Measurements from ENCODE around the gene CAMTA1.

Gene CAMTA1

GRCh38 chr1:7749126-7749525, 963.9 kb downstream of the CAMTA1 start:
- DNase-seq = no peak

- DNase-seq = no peak
Measured at GRCh38 chr1:7751174-7751573, 965.9 kb downstream of the CAMTA1 start.

- DNase-seq = peak; percentile 38
Measured at GRCh38 chr1:7752512-7753417, 967.5 kb downstream of the CAMTA1 start.

- no peak for DNase-seq
Measured at GRCh38 chr1:7753641-7754040, 968.4 kb downstream of the CAMTA1 start.

- DNase-seq = no peak
Measured at GRCh38 chr1:7754234-7754633, 969.0 kb downstream of the CAMTA1 start.

GRCh38 chr1:7755448-7755847, 970.2 kb downstream of the CAMTA1 start:
- DNase-seq = no peak

- DNase-seq = no peak
Measured at GRCh38 chr1:7760245-7760644, 975.0 kb downstream of the CAMTA1 start.

GRCh38 chr1:7761103-7761502, 975.8 kb downstream of the CAMTA1 start:
- DNase-seq = no peak

GRCh38 chr1:7767176-7767575, 981.9 kb downstream of the CAMTA1 start:
- no peak for DNase-seq

- DNase-seq = no peak
Measured at GRCh38 chr1:7768583-7768982, 983.3 kb downstream of the CAMTA1 start.

GRCh38 chr1:7769673-7770412, 984.6 kb downstream of the CAMTA1 start:
- no peak for DNase-seq

GRCh38 chr1:7770669-7770996, 985.4 kb downstream of the CAMTA1 start:
- no peak for DNase-seq

- peak; percentile 92 for DNase-seq
Measured at GRCh38 chr1:7770997-7771822, 986.0 kb downstream of the CAMTA1 start, which contains the start of gene VAMP3. Gene VAMP3, plus strand, starts transcription at chr1:7771296. Its CDS starts 88 bp downstream, at chr1:7771384.

GRCh38 chr1:7771823-7772299, 986.6 kb downstream of the CAMTA1 start:
- DNase-seq = no peak

- no peak for DNase-seq
Measured at GRCh38 chr1:7777591-7777990, 992.3 kb downstream of the CAMTA1 start.

GRCh38 chr1:7778133-7778628, 992.9 kb downstream of the CAMTA1 start:
- no peak for DNase-seq

- no peak for DNase-seq
Measured at GRCh38 chr1:7780976-7781375, 995.7 kb downstream of the CAMTA1 start.

GRCh38 chr1:7781501-7781900, 996.2 kb downstream of the CAMTA1 start:
- no peak for DNase-seq

GRCh38 chr1:7781923-7782495, 996.8 kb downstream of the CAMTA1 start:
- no peak for DNase-seq

- DNase-seq = no peak
Measured at GRCh38 chr1:7783178-7783711, 998.0 kb downstream of the CAMTA1 start.

- peak; percentile 93 for DNase-seq
Measured at GRCh38 chr1:7783826-7784491, 998.7 kb downstream of the CAMTA1 start, which contains the start of gene PER3. Gene PER3, plus strand, starts transcription at chr1:7784291. Its CDS starts 587 bp downstream, at chr1:7784878.
